Motor neuron (in vitro differentiated cells): ENCODE measurements around the gene KHDC4. TPM values are rescaled to one million over a fixed set of nuclear protein-coding genes. Genes with fewer than 3 reads are reported as not detected.

Source experiments
- ATAC-seq, 8 experiments: fragments of 200-7000 bp; cut with Tn5 transposase; replicated peaks in 6 of 8; 2 replicates each; pipeline ENCODE4 v1.8.0; 2021; ENCODE audit warnings: mild to moderate bottlenecking in 8 of 8, moderate library complexity in 8 of 8
- H3K27ac ChIP-seq, 2 donors: fragments of 250-450 bp; sonication (Bioruptor Pico); 2 replicates each; pipeline ENCODE4 v1.9.0; 2021; ENCODE audit warnings: antibody characterized with exemption in 2 of 2, mild to moderate bottlenecking in 2 of 2, moderate library complexity in 1 of 2
- H3K4me1 ChIP-seq, 2 donors: fragments of 250-450 bp; sonication (Bioruptor Pico); replicated peaks in 1 of 2; 2 replicates each; pipeline ENCODE4 v1.6.1; 2021; ENCODE audit warnings: antibody characterized with exemption in 2 of 2, mild to moderate bottlenecking in 2 of 2, moderate library complexity in 1 of 2
- H3K4me3 ChIP-seq, 5 donors: fragments of 250-450 bp; sonication (Bioruptor Pico); 2 replicates each; pipeline ENCODE4 v1.9.0; 2021; ENCODE audit warnings: antibody characterized with exemption in 5 of 5, mild to moderate bottlenecking in 5 of 5, moderate library complexity in 4 of 5
- WGBS, 10 experiments: fragments of 450-650 bp; shearing (Covaris generic); methylation state at CpG; one replicate each; pipeline ENCODE4 v1.0.0; 2022; 5-methylcytosine and 5-hydroxymethylcytosine counted together
- in situ Hi-C, 9 experiments: fragments of 400-800 bp; cut with MboI; loops; one replicate each; pipeline ENCODE4 v1.15.0; 2021; ENCODE audit warnings: low sequenced_read_pairs in 9 of 9, low pct_unique_long_range_greater_than_20kb in 2 of 9; ENCODE audit not compliant: unreplicated experiment in 9 of 9
- total RNA-seq, 8 experiments: library from RNA; unstranded; fragments of 300-600 nt; gene quantifications; 2 replicates each; pipeline versions ENCODE4 v1.2.3 to v1.2.4, GENCODE V29; 2022

The KHDC4 gene
- total RNA-seq, 8 experiments from 2014 or later, result 37.4 to 89.4 (median 62.4) TPM

GRCh38 chr1:155946633-155947219 is 12.5 kb upstream of the KHDC4 start:
- ATAC-seq, result no peak
- H3K4me1 ChIP-seq, result peaks cover 0 to 5% of the 10 kb centered on the region in 2 donors
- no peak overlapping the region for H3K4me3 ChIP-seq
- WGBS, 10 experiments, result 89 to 100% (median 96%) methylated on average over 1 to 8 of the region's 8 CpGs; no CpG with 5 or more reads in 2 of the 10 experiments
- no peak overlapping the region for H3K27ac ChIP-seq
- in situ Hi-C loops, result no loop called here

GRCh38 chr1:155944444-155944799 is 10.2 kb upstream of the KHDC4 start:
- H3K4me1 ChIP-seq, result peaks cover 14 to 20% of the 10 kb centered on the region in 2 donors
- H3K27ac ChIP-seq, result no peak overlapping the region
- 40 to 86% (median 69%) methylated on average over 1 to 4 of the region's 6 CpGs; no CpG with 5 or more reads in 6 of the 10 experiments for WGBS, 10 experiments
- in situ Hi-C loops, result no loop called here
- no peak overlapping the region for H3K4me3 ChIP-seq
- ATAC-seq, result peak in 1 of 8 experiments; percentile 21

- WGBS, 10 experiments, result 40 to 100% (median 76%) methylated on average over 1 to 7 of the region's 11 CpGs; no CpG with 5 or more reads in 4 of the 10 experiments
- Histone ChIP-seq H3K4me1 (peaks cover 14 to 22% of the 10 kb centered on the region in 2 donors), H3K4me3 (no peak overlapping the region), H3K27ac (no peak overlapping the region)
- in situ Hi-C loops, result no loop called here
- peak in 2 of 8 experiments; percentile 4 for ATAC-seq
Observed at GRCh38 chr1:155942578-155943141, 8.4 kb upstream of the KHDC4 start.

GRCh38 chr1:155941845-155942531 is 7.8 kb upstream of the KHDC4 start:
- peak in 1 of 8 experiments; percentile 2 for ATAC-seq
- Histone ChIP-seq H3K4me3 (no peak overlapping the region), H3K4me1 (peaks cover 14 to 22% of the 10 kb centered on the region in 2 donors), H3K27ac (no peak overlapping the region)
- in situ Hi-C loops, result no loop called here
- 80 to 100% (median 98%) methylated on average over 1 to 8 of the region's 29 CpGs; no CpG with 5 or more reads in 4 of the 10 experiments for WGBS, 10 experiments

- no peak within 1 kb of the TSS for H3K27ac ChIP-seq
- 20 to 100% (median 79%) methylated on average over 1 to 10 of the region's 11 CpGs; no CpG with 5 or more reads in 2 of the 10 experiments for WGBS, 10 experiments
- in situ Hi-C loops, result no loop called here
- peak in 6 of 8 experiments; percentile 9 to 60 (median 30) for ATAC-seq
- peaks cover 14 to 22% of the 10 kb centered on the region in 2 donors for H3K4me1 ChIP-seq
- H3K4me3 ChIP-seq, result no peak within 1 kb of the TSS
Observed at GRCh38 chr1:155940993-155941844, 7.0 kb upstream of the KHDC4 start, which contains the start of gene RXFP4. RXFP4 (plus strand) TSS chr1:155941638; CDS start chr1:155941710, 72 bp downstream.

GRCh38 chr1:155940482-155940992 is 6.3 kb upstream of the KHDC4 start:
- WGBS, 10 experiments, result 50 to 100% (median 79%) methylated on average over 2 to 4 of the region's 4 CpGs; no CpG with 5 or more reads in 3 of the 10 experiments
- ATAC-seq, result peak in 6 of 8 experiments; percentile 9 to 41 (median 18)

GRCh38 chr1:155938220-155938627 is 4.0 kb upstream of the KHDC4 start:
- Histone ChIP-seq H3K27ac (no peak overlapping the region), H3K4me3 (no peak overlapping the region), H3K4me1 (peaks cover 18 to 24% of the 10 kb centered on the region in 2 donors)
- 0% methylated on average over 1 of the region's 1 CpG; no CpG with 5 or more reads in 1 of the 10 experiments for WGBS, 10 experiments
- peak in 7 of 8 experiments; percentile 3 to 23 (median 19) for ATAC-seq
- in situ Hi-C loops, result no loop called here

More at GRCh38 chr1:155940482-155940992, 6.3 kb upstream of the KHDC4 start:
- H3K27ac ChIP-seq, result no peak overlapping the region
- no peak overlapping the region for H3K4me3 ChIP-seq
- in situ Hi-C loops, result no loop called here
- H3K4me1 ChIP-seq, result peaks cover 14 to 22% of the 10 kb centered on the region in 2 donors

GRCh38 chr1:155934936-155935590 is 850 bp upstream of the KHDC4 start:
- no peak for ATAC-seq
- WGBS, 10 experiments, result 55 to 97% (median 73%) methylated on average over 3 to 24 of the region's 24 CpGs

GRCh38 chr1:155933591-155934096 is 569 bp downstream of the KHDC4 start:
- Histone ChIP-seq H3K27ac (peak overlapping the region; percentile 86 to 95), H3K4me1 (peaks cover 33 to 35% of the 10 kb centered on the region in 2 donors), H3K4me3 (peak overlapping the region; percentile 80 to 92 (median 89))
- WGBS, 10 experiments, result 0 to 40% (median 4%) methylated on average over 1 to 9 of the region's 10 CpGs; no CpG with 5 or more reads in 1 of the 10 experiments
- in situ Hi-C loops, result no loop called here
- no peak for ATAC-seq

More at GRCh38 chr1:155934936-155935590, 850 bp upstream of the KHDC4 start:
- H3K4me3 ChIP-seq, result peak overlapping the region; percentile 80 to 92 (median 89)
- peaks cover 34 to 36% of the 10 kb centered on the region in 2 donors for H3K4me1 ChIP-seq
- H3K27ac ChIP-seq, result peak overlapping the region; percentile 91 to 94
- in situ Hi-C loops, result no loop called here

- H3K4me1 ChIP-seq, result peaks cover 33% of the 10 kb centered on the region in 2 donors
- in situ Hi-C loops, result no loop called here
- WGBS, 10 experiments, result 32 to 97% (median 88%) methylated on average over 1 to 5 of the region's 5 CpGs
- no peak for ATAC-seq
- H3K4me3 ChIP-seq, result peak overlapping the region in 3 of 5 donors; percentile 86 to 92 (median 89)
- no peak overlapping the region for H3K27ac ChIP-seq
Observed at GRCh38 chr1:155932487-155932886, 1.7 kb downstream of the KHDC4 start.

- ATAC-seq, result no peak
- Histone ChIP-seq H3K27ac (no peak overlapping the region), H3K4me1 (peaks cover 33% of the 10 kb centered on the region in 2 donors), H3K4me3 (no peak overlapping the region)
- in situ Hi-C loops, result no loop called here
- WGBS, 10 experiments, result 71 to 100% (median 82%) methylated on average over 1 of the region's 1 CpG; no CpG with 5 or more reads in 4 of the 10 experiments
Observed at GRCh38 chr1:155932081-155932480, 2.1 kb downstream of the KHDC4 start.
